Spinal cord (tissue), 10 donors: ENCODE results near the gene ADORA1. TPM values are rescaled to one million over a fixed set of nuclear protein-coding genes. Genes with fewer than 3 reads are reported as not detected.
A peak's percentile ranks its signal among the peaks of the same experiment; 100 is the strongest.

Experiments
- DNase-seq, 6 donors: peaks; one replicate each; pipeline versions ENCODE4 v3.0.0 to v3.0.0-alpha.2; 2013 to 2015; ENCODE audit warnings: low spot score in 6 of 6, low read depth in 4 of 6
- H3K27ac ChIP-seq: one replicate; pipeline ENCODE4 v1.5.1; 2013; ENCODE audit warnings: low read depth, low read length, control low read depth
- H3K27me3 ChIP-seq: one replicate; pipeline ENCODE4 v1.6.1; 2013; ENCODE audit warnings: low read length; ENCODE audit not compliant: control insufficient read depth, insufficient read depth
- H3K36me3 ChIP-seq: one replicate; pipeline ENCODE4 v1.6.1; 2013; ENCODE audit warnings: low read length; ENCODE audit not compliant: control insufficient read depth, insufficient read depth
- H3K4me1 ChIP-seq: one replicate; pipeline ENCODE4 v1.6.1; 2013; ENCODE audit warnings: low read length; ENCODE audit not compliant: control insufficient read depth, insufficient read depth
- H3K4me3 ChIP-seq: one replicate; pipeline ENCODE4 v1.5.1; 2013; ENCODE audit warnings: low read depth, low read length, control low read depth
- H3K9me3 ChIP-seq: one replicate; pipeline ENCODE4 v1.6.1; 2013; ENCODE audit warnings: low read length; ENCODE audit not compliant: control insufficient read depth, insufficient read depth
- WGBS: methylation state at CpG from one replicate; pipeline ENCODE4 v1.1.5; 2013; ENCODE audit warnings: missing lambda C conversion rate; ENCODE audit not compliant: insufficient coverage; 5-methylcytosine and 5-hydroxymethylcytosine counted together
- polyA plus RNA-seq, 2 donors: library from polyadenylated mRNA; unstranded; fragments of 120-200 nt; gene quantifications; one replicate each; pipeline ENCODE4 v1.2.1, GENCODE V29; 2013; ENCODE audit not compliant: insufficient read length in 2 of 2
- total RNA-seq, 2 donors: library from RNA; depleted of rRNA in 1 of 2; stranded (reverse); fragments of 120-200 nt in 1 of 2; fragments of >200 nt in 1 of 2; gene quantifications; one replicate each; pipeline versions ENCODE4 v1.2.3 to v1.2.4, GENCODE V29; 2013 to 2014
- donor health status: healthy.

The ADORA1 gene
- total and polyA plus RNA-seq, 4 donors, result 3.1 to 29.7 (median 20.2) TPM

DNA sequence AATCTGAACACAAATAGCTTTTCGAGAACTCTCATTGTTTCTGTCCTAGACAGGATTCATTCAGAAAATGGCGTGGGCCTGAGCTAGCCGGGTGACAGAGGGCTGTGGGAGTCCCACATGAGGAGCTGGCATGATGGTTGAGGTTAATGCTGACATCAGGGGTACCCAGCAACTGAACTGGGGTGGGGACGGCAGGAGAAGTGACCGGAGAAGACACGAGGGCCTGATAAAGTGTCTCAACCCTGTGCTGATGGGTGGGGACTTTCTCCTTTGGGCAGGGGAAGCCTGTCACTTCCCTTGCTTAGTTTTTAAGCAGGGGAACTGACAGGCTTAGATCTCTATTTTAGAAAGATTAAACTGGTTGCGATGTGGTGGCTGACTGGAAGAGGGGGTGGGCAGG, 87.3 kb downstream of the ADORA1 start:
- Histone ChIP-seq H3K27me3 (peaks cover 5% of the 10 kb centered on the region), H3K9me3 (no peaks in the 10 kb centered on the region), H3K27ac (no peak overlapping the region), H3K36me3 (no peaks in the 10 kb centered on the region), H3K4me1 (peaks cover 5% of the 10 kb centered on the region), H3K4me3 (no peak overlapping the region)
- no peak for DNase-seq
- WGBS, result 86% methylated on average over 7 of the region's 7 CpGs

DNA sequence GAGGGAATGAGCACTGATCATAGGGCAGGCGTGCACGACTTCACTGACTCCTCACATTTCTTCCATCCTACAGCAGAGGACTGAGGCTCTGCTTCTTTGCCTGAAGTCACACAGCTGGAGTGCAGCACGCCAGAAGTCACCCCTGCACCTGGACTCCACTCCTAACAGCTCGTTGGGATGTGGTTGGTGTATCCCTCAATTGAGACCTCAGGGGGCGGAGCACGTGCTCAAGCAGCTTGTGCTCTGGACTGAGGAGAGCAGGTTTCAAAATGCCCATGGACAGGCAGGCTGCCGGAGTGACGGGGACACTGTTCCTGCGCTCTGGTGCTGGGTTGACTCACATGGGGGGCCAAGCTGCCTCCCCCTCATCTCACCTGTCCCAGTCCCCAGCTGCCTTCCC, 88.0 kb downstream of the ADORA1 start:
- peaks cover 5% of the 10 kb centered on the region for H3K27me3 ChIP-seq
- WGBS, result 70% methylated on average over 7 of the region's 9 CpGs
- peak in 1 of 6 donors; percentile 1 for DNase-seq
- no peaks in the 10 kb centered on the region for H3K36me3 ChIP-seq
- H3K4me1 ChIP-seq, result peaks cover 5% of the 10 kb centered on the region
- H3K4me3 ChIP-seq, result no peak overlapping the region
- H3K9me3 ChIP-seq, result no peaks in the 10 kb centered on the region
- no peak overlapping the region for H3K27ac ChIP-seq

DNA sequence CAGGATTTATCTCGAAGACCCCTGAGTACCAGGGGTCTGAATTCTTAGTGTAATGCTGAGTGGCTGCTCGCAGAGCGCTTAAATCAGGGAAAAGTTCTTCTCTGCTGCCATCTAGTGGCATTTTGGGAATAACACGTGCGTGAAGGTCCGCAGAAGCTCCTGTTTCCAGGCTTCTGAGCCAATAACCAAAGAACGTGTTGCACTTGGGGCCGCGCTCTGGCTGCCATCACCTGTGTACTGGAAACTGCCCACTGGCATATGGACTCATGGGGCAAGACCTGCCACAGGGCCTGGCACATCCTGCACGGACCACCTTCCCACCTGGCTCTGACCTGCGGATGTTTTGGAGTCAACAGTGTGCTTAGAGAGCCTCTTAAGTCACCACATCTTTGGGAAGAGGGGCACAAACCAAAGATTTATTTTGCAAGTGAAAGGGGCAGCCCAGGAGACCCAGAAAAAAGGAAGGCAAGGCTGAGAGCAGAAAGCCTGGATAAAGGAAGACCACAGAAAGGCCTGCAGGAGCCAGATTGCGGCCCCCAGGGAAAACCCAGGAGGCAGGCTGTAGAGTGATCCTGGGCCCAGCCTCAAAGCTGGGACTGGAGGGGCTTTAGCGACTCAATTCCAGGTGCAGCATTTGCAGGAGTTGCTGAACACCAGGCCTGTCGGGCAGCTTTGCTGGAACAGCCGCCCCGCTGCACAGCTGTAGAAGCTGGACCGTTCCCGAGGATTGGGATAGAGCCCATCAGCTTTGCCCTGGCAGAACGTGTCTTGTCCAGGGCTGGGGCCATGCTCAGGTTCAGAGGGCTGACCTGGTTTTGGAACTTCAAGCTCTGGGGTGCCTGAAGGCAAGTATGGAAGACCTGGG, 89.0 kb downstream of the ADORA1 start:
- Histone ChIP-seq H3K27ac (no peak overlapping the region), H3K36me3 (no peaks in the 10 kb centered on the region), H3K9me3 (no peaks in the 10 kb centered on the region), H3K4me1 (peaks cover 5% of the 10 kb centered on the region), H3K4me3 (no peak overlapping the region), H3K27me3 (peaks cover 5% of the 10 kb centered on the region)
- peak; percentile 71 to 97 (median 82) for DNase-seq
- WGBS, result 33% methylated on average over 19 of the region's 19 CpGs

Other genes starting within 250 kb of the ADORA1 start
- gene RABIF, start 238.6 kb upstream of the ADORA1 start, total RNA-seq, result 10 to 100 TPM; 10.2 to 13.9 TPM
- gene RABIF, start 238.6 kb upstream of the ADORA1 start, polyA plus RNA-seq, result 10 to 100 TPM; 18.6 to 20.8 TPM
- 10 to 100 TPM; 32.9 to 38.8 TPM for gene KLHL12, start 200.5 kb upstream of the ADORA1 start, total RNA-seq
- 10 to 100 TPM; 32.3 to 35.8 TPM for gene KLHL12, start 200.5 kb upstream of the ADORA1 start, polyA plus RNA-seq
- 100 to 1,000 TPM in 1 of 2 donors, 10 to 100 TPM in 1; 84.1 to 114 TPM for gene ADIPOR1, start 169.4 kb upstream of the ADORA1 start, total RNA-seq
- 10 to 100 TPM; 74.8 to 83.9 TPM for gene ADIPOR1, start 169.4 kb upstream of the ADORA1 start, polyA plus RNA-seq
- gene CYB5R1, start 160.5 kb upstream of the ADORA1 start, total RNA-seq, result 10 to 100 TPM; 41.6 to 59.6 TPM
- gene CYB5R1, start 160.5 kb upstream of the ADORA1 start, polyA plus RNA-seq, result 10 to 100 TPM; 42.1 to 49.1 TPM
- 10 to 100 TPM; 76.6 to 85.3 TPM for gene TMEM183A, start 120.4 kb upstream of the ADORA1 start, total RNA-seq
- 10 to 100 TPM; 76.6 to 90.5 TPM for gene TMEM183A, start 120.4 kb upstream of the ADORA1 start, polyA plus RNA-seq
- 10 to 100 TPM; 11.5 to 18.9 TPM for gene PPFIA4, start 101.2 kb upstream of the ADORA1 start, total RNA-seq
- gene PPFIA4, start 101.2 kb upstream of the ADORA1 start, polyA plus RNA-seq, result 10 to 100 TPM; 39.4 to 51.0 TPM
- under 1 TPM in 1 of 2 donors, not detected in 1; 0.11 TPM for gene MYOG, start 41.7 kb upstream of the ADORA1 start, total RNA-seq
- under 1 TPM; 0.29 to 0.69 TPM for gene MYOG, start 41.7 kb upstream of the ADORA1 start, polyA plus RNA-seq
- gene MYBPH, start 48.1 kb downstream of the ADORA1 start, total RNA-seq, result under 1 TPM in 1 of 2 donors, not detected in 1; 0.06 TPM
- gene MYBPH, start 48.1 kb downstream of the ADORA1 start, polyA plus RNA-seq, result under 1 TPM; 0.24 to 0.35 TPM
- gene CHI3L1, start 59.0 kb downstream of the ADORA1 start, total RNA-seq, result 10 to 100 TPM in 1 of 2 donors, 1 to 10 TPM in 1; 1.1 to 14.2 TPM
- gene CHI3L1, start 59.0 kb downstream of the ADORA1 start, polyA plus RNA-seq, result 1 to 10 TPM; 1.7 to 2.0 TPM
- gene CHIT1, start 101.9 kb downstream of the ADORA1 start, total RNA-seq, result under 1 TPM; 0.55 to 0.79 TPM
- gene CHIT1, start 101.9 kb downstream of the ADORA1 start, polyA plus RNA-seq, result 1 to 10 TPM in 1 of 2 donors, under 1 TPM in 1; 0.69 to 3.3 TPM
- gene BTG2, start 177.8 kb downstream of the ADORA1 start, total RNA-seq, result 10 to 100 TPM; 37.1 to 39.1 TPM
- gene BTG2, start 177.8 kb downstream of the ADORA1 start, polyA plus RNA-seq, result 10 to 100 TPM; 28.4 to 39.5 TPM
- gene FMOD, start 223.4 kb downstream of the ADORA1 start, total RNA-seq, result 100 to 1,000 TPM in 1 of 2 donors, 10 to 100 TPM in 1; 93.3 to 140 TPM
- 10 to 100 TPM; 21.8 to 70.1 TPM for gene FMOD, start 223.4 kb downstream of the ADORA1 start, polyA plus RNA-seq